B cell (primary cell): ENCODE data around the gene TRMT2A. TPM values are rescaled to one million over a fixed set of nuclear protein-coding genes. Genes with fewer than 3 reads are reported as not detected.

Experiments used
- ATAC-seq: fragments of 200-7000 bp; cut with Tn5 transposase; one replicate; pipeline ENCODE4 v1.10.0; 2021; ENCODE audit warnings: low read depth, mild to moderate bottlenecking, moderate number of reproducible peaks, moderate library complexity
- CTCF ChIA-PET: fragments of 350-600 bp; sonication (Branson Sonifier 250); formaldehyde crosslinking; loops from one replicate; lab custom pipeline; 2021; ENCODE audit warnings: antibody characterized with exemption, inconsistent platforms; lab: Charles Lee
- POLR2A ChIA-PET: fragments of 350-600 bp; sonication (Branson Sonifier 250); formaldehyde crosslinking; loops from one replicate; lab custom pipeline; 2021; ENCODE audit warnings: antibody characterized with exemption; lab: Charles Lee
- DNase-seq: peaks from one replicate; pipeline ENCODE4 v3.0.0; 2013
- H2AFZ ChIP-seq: 2 replicates; pipeline ENCODE4 v1.6.1; 2012; ENCODE audit warnings: mild to moderate bottlenecking, low read depth, low read length; ENCODE audit not compliant: insufficient read depth, poor library complexity, severe bottlenecking
- H3K27ac ChIP-seq, 2 donors: 1 replicate in 1 of 2; 2 replicates in 1 of 2; pipeline ENCODE4 v1.5.1; 2012 to 2013; ENCODE audit warnings: low read length in 2 of 2, mild to moderate bottlenecking in 2 of 2, moderate library complexity in 1 of 2
- H3K27me3 ChIP-seq, 4 experiments: fragments of 200-600 bp in 1 of 4; sonication (generic) in 1 of 4; replicated peaks in 1 of 4; 1 replicate in 2 of 4; 2 replicates in 2 of 4; pipeline versions ENCODE4 v1.6.1 to v1.7.0; 2013 to 2016; ENCODE audit warnings: low read length in 3 of 4, mild to moderate bottlenecking in 2 of 4, mixed read lengths in 1 of 4, moderate library complexity in 1 of 4; ENCODE audit not compliant: insufficient read depth in 4 of 4, control insufficient read depth in 3 of 4; ENCODE audit errors: control extremely low read depth in 1 of 4
- H3K36me3 ChIP-seq, 2 experiments: replicated peaks in 1 of 2; 1 replicate in 1 of 2; 2 replicates in 1 of 2; pipeline versions ENCODE4 v1.6.1 to v1.7.1; 2013; ENCODE audit warnings: low read length in 1 of 2; ENCODE audit not compliant: insufficient read depth in 2 of 2, control insufficient read depth in 1 of 2; ENCODE audit errors: control extremely low read depth in 1 of 2, extremely low read depth in 1 of 2
- H3K4me1 ChIP-seq, 2 donors: fragments of 200-600 bp in 1 of 2; sonication (generic) in 1 of 2; 1 replicate in 1 of 2; 2 replicates in 1 of 2; pipeline versions ENCODE4 v1.5.1 to v1.6.1; 2013 to 2017; ENCODE audit warnings: low read length in 2 of 2; ENCODE audit not compliant: control insufficient read depth in 2 of 2, insufficient read depth in 2 of 2
- H3K4me2 ChIP-seq: replicated peaks from 2 replicates; pipeline ENCODE3; 2012; ENCODE audit warnings: mild to moderate bottlenecking, low read depth, low read length; ENCODE audit not compliant: poor library complexity, severe bottlenecking
- H3K4me3 ChIP-seq, 5 experiments: fragments of 200-600 bp in 1 of 5; sonication (generic) in 1 of 5; 1 replicate in 3 of 5; 2 replicates in 2 of 5; pipeline versions ENCODE4 v1.5.1 to v1.7.0; 2011 to 2016; ENCODE audit warnings: low read length in 4 of 5, mild to moderate bottlenecking in 4 of 5, low read depth in 2 of 5, control low read depth in 1 of 5, moderate library complexity in 1 of 5; ENCODE audit not compliant: insufficient read depth in 1 of 5; ENCODE audit errors: control extremely low read depth in 1 of 5, extremely low read depth in 1 of 5
- H3K79me2 ChIP-seq: fragments of 200-600 bp; sonication (generic); one replicate; pipeline ENCODE4 v1.6.0; 2016; ENCODE audit warnings: low read length; ENCODE audit not compliant: control insufficient read depth, insufficient read depth
- H3K9ac ChIP-seq: fragments of 200-600 bp; sonication (generic); 2 replicates; pipeline ENCODE4 v1.6.1; 2017; ENCODE audit warnings: mild to moderate bottlenecking, low read length, moderate library complexity
- H3K9me3 ChIP-seq, 3 donors: one replicate each; pipeline versions ENCODE4 v1.6.1 to v1.7.1; 2013; ENCODE audit warnings: low read length in 2 of 3; ENCODE audit not compliant: control insufficient read depth in 2 of 3, insufficient read depth in 1 of 3; ENCODE audit errors: control extremely low read depth in 1 of 3
- H4K20me1 ChIP-seq: 2 replicates; pipeline ENCODE4 v1.6.0; 2012; ENCODE audit warnings: mild to moderate bottlenecking, low read length; ENCODE audit not compliant: insufficient read depth, control insufficient read depth, poor library complexity, severe bottlenecking
- H3K27ac Mint-ChIP-seq: one replicate; pipeline ENCODE4 v1.8.0; 2021; ENCODE audit warnings: mixed read lengths
- H3K27me3 Mint-ChIP-seq: one replicate; pipeline ENCODE4 v1.8.0; 2021; ENCODE audit warnings: mixed read lengths
- H3K4me1 Mint-ChIP-seq: one replicate; pipeline ENCODE4 v1.8.0; 2021; ENCODE audit warnings: mixed read lengths
- H3K4me3 Mint-ChIP-seq: one replicate; pipeline ENCODE4 v1.8.0; 2021; ENCODE audit warnings: mixed read lengths
- H3K9me3 Mint-ChIP-seq: one replicate; pipeline ENCODE4 v1.8.0; 2022; ENCODE audit warnings: mixed read lengths; ENCODE audit not compliant: insufficient read depth
- EZH2 ChIP-seq: IDR thresholded peaks from 2 replicates; pipeline ENCODE4 v1.6.1; 2012; ENCODE audit warnings: borderline replicate concordance, low read depth, mild to moderate bottlenecking, moderate library complexity, low read length; ENCODE audit not compliant: insufficient read depth, poor library complexity, severe bottlenecking
- WGBS: methylation state at CpG from one replicate; pipeline ENCODE4 v1.1.5; 2013; ENCODE audit warnings: missing lambda C conversion rate; ENCODE audit not compliant: insufficient coverage; 5-methylcytosine and 5-hydroxymethylcytosine counted together
- intact Hi-C: fragments of 100-400 bp; cut with micrococcal nuclease; formaldehyde crosslinking; loops from one replicate; pipeline ENCODE4 v1.10.0; 2022
- polyA plus RNA-seq: library from polyadenylated mRNA; depleted of rRNA; stranded (reverse); fragments of >200 nt; gene quantifications from 2 replicates; pipeline ENCODE4 v1.2.3, GENCODE V29; 2012
- total RNA-seq, 2 donors: library from RNA; stranded (reverse); fragments of 120-200 nt in 1 of 2; gene quantifications; 1 replicate in 1 of 2; 2 replicates in 1 of 2; pipeline versions ENCODE4 v1.2.3 to v1.2.4, GENCODE V29; 2013 to 2022
- TF ChIP-seq, protein P1 (sequence below): fragments of 200-600 bp; IDR thresholded peaks from one replicate; pipeline ENCODE4 v1.8.0; 2022; ENCODE audit warnings: antibody characterized with exemption, mild to moderate bottlenecking

TRMT2A gene
- total and polyA plus RNA-seq, 2 donors (not counting 1 experiment from before 2014, with no cell fraction given), result 95.7 to 144 TPM

DNA sequence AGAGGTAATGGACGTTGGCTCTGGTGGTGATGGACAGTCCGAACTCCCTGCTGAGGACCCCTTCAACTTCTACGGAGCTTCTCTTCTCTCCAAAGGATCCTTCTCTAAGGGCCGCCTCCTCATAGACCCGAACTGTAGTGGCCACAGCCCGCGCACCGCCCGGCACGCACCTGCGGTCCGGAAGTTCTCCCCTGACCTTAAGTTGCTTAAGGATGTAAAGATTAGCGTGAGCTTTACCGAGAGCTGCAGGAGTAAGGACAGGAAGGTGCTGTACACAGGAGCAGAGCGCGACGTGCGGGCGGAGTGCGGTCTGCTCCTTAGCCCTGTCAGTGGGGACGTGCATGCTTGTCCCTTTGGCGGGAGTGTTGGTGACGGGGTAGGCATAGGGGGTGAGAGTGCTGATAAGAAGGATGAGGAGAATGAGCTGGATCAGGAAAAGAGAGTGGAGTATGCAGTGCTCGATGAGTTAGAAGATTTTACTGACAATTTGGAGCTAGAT lies 30.9 kb downstream of the TRMT2A start:
- peaks cover 26% of the 10 kb centered on the region for H3K4me1 Mint-ChIP-seq
- no peaks in the 10 kb centered on the region for H3K9me3 Mint-ChIP-seq
- Histone ChIP-seq H3K4me1 (peaks cover 3 to 6% of the 10 kb centered on the region in 2 donors), H4K20me1 (peaks cover 26% of the 10 kb centered on the region), H3K27ac (no peak overlapping the region), H3K36me3 (peaks cover 3 to 47% of the 10 kb centered on the region in 2 experiments), H2AFZ (no peak overlapping the region), H3K79me2 (peaks cover 49% of the 10 kb centered on the region), H3K4me3 (no peak overlapping the region), H3K27me3 (no peaks in the 10 kb centered on the region), H3K4me2 (no peak overlapping the region), H3K9ac (no peak overlapping the region), H3K9me3 (no peaks in the 10 kb centered on the region)
- DNase-seq (no peak), ATAC-seq (no peak)
- TF ChIP-seq EZH2, result no peak
- TF ChIP-seq, protein P1, sequence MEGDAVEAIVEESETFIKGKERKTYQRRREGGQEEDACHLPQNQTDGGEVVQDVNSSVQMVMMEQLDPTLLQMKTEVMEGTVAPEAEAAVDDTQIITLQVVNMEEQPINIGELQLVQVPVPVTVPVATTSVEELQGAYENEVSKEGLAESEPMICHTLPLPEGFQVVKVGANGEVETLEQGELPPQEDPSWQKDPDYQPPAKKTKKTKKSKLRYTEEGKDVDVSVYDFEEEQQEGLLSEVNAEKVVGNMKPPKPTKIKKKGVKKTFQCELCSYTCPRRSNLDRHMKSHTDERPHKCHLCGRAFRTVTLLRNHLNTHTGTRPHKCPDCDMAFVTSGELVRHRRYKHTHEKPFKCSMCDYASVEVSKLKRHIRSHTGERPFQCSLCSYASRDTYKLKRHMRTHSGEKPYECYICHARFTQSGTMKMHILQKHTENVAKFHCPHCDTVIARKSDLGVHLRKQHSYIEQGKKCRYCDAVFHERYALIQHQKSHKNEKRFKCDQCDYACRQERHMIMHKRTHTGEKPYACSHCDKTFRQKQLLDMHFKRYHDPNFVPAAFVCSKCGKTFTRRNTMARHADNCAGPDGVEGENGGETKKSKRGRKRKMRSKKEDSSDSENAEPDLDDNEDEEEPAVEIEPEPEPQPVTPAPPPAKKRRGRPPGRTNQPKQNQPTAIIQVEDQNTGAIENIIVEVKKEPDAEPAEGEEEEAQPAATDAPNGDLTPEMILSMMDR, result no peak
- H3K4me3 Mint-ChIP-seq, result no peak overlapping the region
- CTCF ChIA-PET, result interaction anchor here (0.6 to 1.3 kb wide), 2 partner anchors 115 to 117 kb away, joined by 3 read pairs; no protein-coding TSS in a partner anchor
- H3K27ac Mint-ChIP-seq, result no peak overlapping the region
- H3K27me3 Mint-ChIP-seq, result no peaks in the 10 kb centered on the region
- WGBS, result 98% methylated on average over 18 of the region's 24 CpGs
- intact Hi-C loops, result loop anchor here (10.0 kb wide), 1 partner anchor 231 kb away; the partner anchor contains the start of genes GNB1L and RTL10
- POLR2A ChIA-PET, result interaction anchor here (0.7 kb wide), 1 partner anchor 121 kb away, joined by 5 read pairs; no protein-coding TSS in a partner anchor

DNA sequence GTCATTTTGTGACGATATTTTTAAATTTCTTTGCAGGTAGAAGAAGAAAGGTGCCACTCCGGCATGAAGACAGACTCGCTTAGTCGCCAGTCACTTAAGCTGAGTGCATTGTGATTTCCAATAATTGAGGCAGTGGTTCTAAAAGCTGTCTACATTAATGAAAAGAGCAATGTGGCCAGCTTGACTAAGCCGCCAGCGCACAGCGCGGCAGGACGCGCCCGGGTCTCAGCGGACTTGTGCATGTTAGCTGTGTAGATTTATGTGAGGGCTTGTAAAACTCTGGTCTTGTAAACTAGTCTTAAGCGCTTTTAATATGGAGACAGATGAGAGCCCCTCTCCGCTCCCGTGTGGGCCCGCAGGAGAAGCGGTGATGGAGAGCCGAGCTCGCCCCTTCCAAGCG lies 31.4 kb downstream of the TRMT2A start:
- Mint-ChIP-seq H3K27me3 (no peaks in the 10 kb centered on the region), H3K4me3 (no peak overlapping the region), H3K27ac (no peak overlapping the region), H3K9me3 (no peaks in the 10 kb centered on the region), H3K4me1 (peaks cover 31% of the 10 kb centered on the region)
- 97% methylated on average over 15 of the region's 20 CpGs for WGBS
- no peaks in the 10 kb centered on the region for H3K27me3 ChIP-seq
- H3K4me2 ChIP-seq, result no peak overlapping the region
- peaks cover 54% of the 10 kb centered on the region for H3K79me2 ChIP-seq
- no peak for ATAC-seq
- H3K9me3 ChIP-seq, result no peaks in the 10 kb centered on the region
- peaks cover 8 to 11% of the 10 kb centered on the region in 2 donors for H3K4me1 ChIP-seq
- no peak overlapping the region for H3K27ac ChIP-seq
- TF ChIP-seq EZH2, result no peak
- TF ChIP-seq, protein P1, result no peak
- no peak overlapping the region for H3K9ac ChIP-seq
- peaks cover 3 to 42% of the 10 kb centered on the region in 2 experiments for H3K36me3 ChIP-seq
- H3K4me3 ChIP-seq, result no peak overlapping the region
- H2AFZ ChIP-seq, result no peak overlapping the region
- intact Hi-C loops, result loop anchor here (10.0 kb wide), 1 partner anchor 231 kb away; the partner anchor contains the start of genes GNB1L and RTL10
- peaks cover 26% of the 10 kb centered on the region for H4K20me1 ChIP-seq
- ChIA-PET POLR2A (no interaction called here), CTCF (interaction anchor here (1.3 kb wide), 1 partner anchor 114 kb away, joined by 3 read pairs; no protein-coding TSS in a partner anchor)
- no peak for DNase-seq
